Measurements from ENCODE around the gene TRNP1. TPM values are rescaled to one million over a fixed set of nuclear protein-coding genes. Genes with fewer than 3 reads are reported as not detected.

TRNP1 gene
- total RNA-seq, 1 donor from 2014 or later, result 2.0 TPM

GRCh38 chr1:27017207-27017606 lies 23.7 kb downstream of the TRNP1 start:
- H3K4me1 ChIP-seq, result peaks cover 12% of the 10 kb centered on the region
- H3K4me2 ChIP-seq, result no peak overlapping the region
- peaks cover 4% of the 10 kb centered on the region for H3K27me3 ChIP-seq
- no peak overlapping the region for H3K9ac ChIP-seq
- H3K27ac ChIP-seq, result no peak overlapping the region
- Mint-ChIP-seq H3K27me3 (ENCODE audit: insufficient read depth, low read depth) (peaks cover 2% of the 10 kb centered on the region), H3K9me3 (no peaks in the 10 kb centered on the region), H3K4me1 (peaks cover 26% of the 10 kb centered on the region), H3K4me3 (no peak overlapping the region), H3K27ac (peak overlapping the region; percentile 5), H3K36me3 (no peaks in the 10 kb centered on the region)
- no peaks in the 10 kb centered on the region for H3K36me3 ChIP-seq
- DNase-seq (ENCODE audit: low spot score), result no peak
- H2AFZ ChIP-seq (replicated peaks), result no peak overlapping the region
- H3K4me3 ChIP-seq, result no peak overlapping the region
- no peaks in the 10 kb centered on the region for H3K9me3 ChIP-seq (ENCODE audit: low read depth)
- peaks cover 3% of the 10 kb centered on the region for H3K79me2 ChIP-seq (ENCODE audit: low read depth)
- TF ChIP-seq EZH2 (IDR thresholded peaks at IDR 0.05) (no peak), EZH2phosphoT487 (IDR thresholded peaks at IDR 0.05) (no peak), CTCF (IDR thresholded peaks at IDR 0.05) (no peak)
- no peaks in the 10 kb centered on the region for H4K20me1 ChIP-seq (ENCODE audit: low read depth)
- H3F3A ChIP-seq (ENCODE audit: low read depth), result peaks cover 13% of the 10 kb centered on the region

- no peak overlapping the region for H3K4me2 ChIP-seq
- H3K4me1 Mint-ChIP-seq, result peaks cover 21% of the 10 kb centered on the region
- no peak overlapping the region for H2AFZ ChIP-seq (replicated peaks)
- H3K9me3 Mint-ChIP-seq, result no peaks in the 10 kb centered on the region
- H3K27ac Mint-ChIP-seq, result no peak overlapping the region
- H3K4me1 ChIP-seq, result peaks cover 10% of the 10 kb centered on the region
- H3K27me3 Mint-ChIP-seq (ENCODE audit: insufficient read depth, low read depth), result peaks cover 2% of the 10 kb centered on the region
- TF ChIP-seq EZH2phosphoT487 (IDR thresholded peaks at IDR 0.05) (no peak), EZH2 (IDR thresholded peaks at IDR 0.05) (no peak), CTCF (IDR thresholded peaks at IDR 0.05) (no peak)
- H3F3A ChIP-seq (ENCODE audit: low read depth), result peaks cover 9% of the 10 kb centered on the region
- no peaks in the 10 kb centered on the region for H3K79me2 ChIP-seq (ENCODE audit: low read depth)
- no peak overlapping the region for H3K4me3 ChIP-seq
- H3K36me3 Mint-ChIP-seq, result no peaks in the 10 kb centered on the region
- no peaks in the 10 kb centered on the region for H3K27me3 ChIP-seq
- no peak overlapping the region for H3K27ac ChIP-seq
- no peaks in the 10 kb centered on the region for H3K9me3 ChIP-seq (ENCODE audit: low read depth)
- H3K9ac ChIP-seq, result no peak overlapping the region
- H3K36me3 ChIP-seq, result no peaks in the 10 kb centered on the region
- DNase-seq (ENCODE audit: low spot score), result no peak
- H4K20me1 ChIP-seq (ENCODE audit: low read depth), result no peaks in the 10 kb centered on the region
- no peak overlapping the region for H3K4me3 Mint-ChIP-seq
Measured at GRCh38 chr1:27018316-27018715, 24.8 kb downstream of the TRNP1 start.

GRCh38 chr1:27021354-27022031 lies 28.0 kb downstream of the TRNP1 start:
- Histone ChIP-seq H4K20me1 (ENCODE audit: low read depth) (no peaks in the 10 kb centered on the region), H3K27me3 (no peaks in the 10 kb centered on the region), H3K27ac (no peak overlapping the region), H3K79me2 (ENCODE audit: low read depth) (no peaks in the 10 kb centered on the region), H3K9ac (no peak overlapping the region), H3K4me3 (no peak overlapping the region), H3K9me3 (ENCODE audit: low read depth) (no peaks in the 10 kb centered on the region), H3F3A (ENCODE audit: low read depth) (peaks cover 12% of the 10 kb centered on the region), H3K36me3 (no peaks in the 10 kb centered on the region), H2AFZ (replicated peaks) (peak overlapping the region; percentile 32), H3K4me1 (peaks cover 12% of the 10 kb centered on the region), H3K4me2 (peak overlapping the region; percentile 9)
- Mint-ChIP-seq H3K4me1 (peaks cover 21% of the 10 kb centered on the region), H3K27ac (no peak overlapping the region), H3K9me3 (no peaks in the 10 kb centered on the region), H3K4me3 (no peak overlapping the region), H3K36me3 (no peaks in the 10 kb centered on the region), H3K27me3 (ENCODE audit: insufficient read depth, low read depth) (peaks cover 2% of the 10 kb centered on the region)
- DNase-seq (ENCODE audit: low spot score), result no peak
- TF ChIP-seq CTCF (IDR thresholded peaks at IDR 0.05) (no peak), EZH2phosphoT487 (IDR thresholded peaks at IDR 0.05) (no peak)

All from neural progenitor cell (in vitro differentiated cells).